ENCODE results near the gene C12orf42. TPM values are rescaled to one million over a fixed set of nuclear protein-coding genes. Genes with fewer than 3 reads are reported as not detected.

The C12orf42 gene
- total RNA-seq: 136 and 138 TPM in 2 replicates
- total RNA-seq (2013): 47.1 TPM
- 25.6 TPM in 2 replicates for polyA plus RNA-seq
- polyA minus RNA-seq: 32.7 and 48.4 TPM in 2 replicates

DNA sequence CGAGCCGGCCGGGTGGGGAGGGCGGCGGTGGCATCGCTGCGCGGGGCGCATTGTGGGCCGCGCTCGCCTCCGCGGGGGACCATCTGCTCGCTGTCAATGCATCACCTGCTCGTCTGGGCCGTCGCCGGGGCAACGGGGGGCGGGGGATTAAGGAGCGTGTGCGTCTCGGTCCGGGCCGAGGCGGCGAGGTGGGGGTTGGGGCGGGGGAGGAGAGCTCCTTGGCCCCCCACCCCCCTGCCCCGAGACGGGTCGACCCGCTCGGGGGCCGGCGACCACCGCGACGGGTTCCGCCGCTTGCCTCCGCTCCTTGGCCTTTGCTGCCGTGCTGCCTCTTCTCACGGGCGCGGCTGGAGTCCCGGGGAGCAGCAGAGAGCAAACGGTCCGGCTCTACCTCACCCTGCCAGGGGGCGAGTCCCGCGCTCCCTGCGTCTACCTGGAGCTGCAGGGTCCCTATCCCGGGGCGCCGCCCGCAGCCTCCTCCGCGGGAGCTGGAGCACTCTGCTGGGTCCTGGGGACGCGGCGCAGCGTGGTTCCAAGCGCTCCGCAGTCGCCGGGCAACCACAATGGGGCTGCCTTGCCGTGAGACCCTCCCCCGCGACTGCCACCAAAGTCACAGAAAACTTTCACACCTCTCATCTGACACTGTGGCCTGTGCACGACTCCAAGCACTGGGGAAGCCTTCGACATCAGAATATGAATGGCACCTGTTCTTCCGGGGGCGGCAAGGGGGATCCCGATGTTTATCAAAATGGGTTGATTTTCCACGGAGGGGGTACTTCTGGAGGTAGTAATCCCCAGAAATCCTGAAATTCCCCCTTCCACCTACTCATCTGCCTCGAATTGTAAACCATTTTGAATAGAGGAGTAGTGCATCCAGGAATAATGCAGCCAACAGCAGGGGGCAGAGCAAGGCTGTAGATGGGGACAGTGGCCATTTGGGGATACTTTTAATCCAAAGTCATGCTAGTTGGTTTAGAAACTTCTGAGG, at the start of gene C12orf42:
Gene C12orf42, minus strand, starts transcription at position 500 of the 988 bp plus-strand sequence. CDS start 17,542 bp downstream, outside the sequence.
- H3K4me1 ChIP-seq (ENCODE audit: control insufficient read depth in 2 of 2, insufficient read depth in 2 of 2, low read length in 2 of 2): peaks cover 16 to 18% of the 10 kb centered on the region in 2 donors
- intact Hi-C loops (cut with micrococcal nuclease): loop anchor here (1.0 to 5.0 kb wide), 7 partner anchors 9 to 547 kb away; no protein-coding TSS in a partner anchor
- no peaks in the 10 kb centered on the region for H3K36me3 ChIP-seq (replicated peaks in 1 of 2; ENCODE audit: control extremely low read depth in 1 of 2, control insufficient read depth in 1 of 2, extremely low read depth in 1 of 2, insufficient read depth in 2 of 2, low read length in 1 of 2)
- Mint-ChIP-seq H3K4me3 (peak within 1 kb of the TSS; percentile 83), H3K27ac (peak within 1 kb of the TSS; percentile 83), H3K4me1 (peaks cover 37% of the 10 kb centered on the region), H3K27me3 (peaks cover 8% of the 10 kb centered on the region), H3K9me3 (ENCODE audit: insufficient read depth) (peaks cover 3% of the 10 kb centered on the region)
- TF ChIP-seq EZH2 (IDR thresholded peaks at IDR 0.05; ENCODE audit: borderline replicate concordance, insufficient read depth, low read depth, low read length, poor library complexity, severe bottlenecking): no peak
- TF ChIP-seq, protein P1, sequence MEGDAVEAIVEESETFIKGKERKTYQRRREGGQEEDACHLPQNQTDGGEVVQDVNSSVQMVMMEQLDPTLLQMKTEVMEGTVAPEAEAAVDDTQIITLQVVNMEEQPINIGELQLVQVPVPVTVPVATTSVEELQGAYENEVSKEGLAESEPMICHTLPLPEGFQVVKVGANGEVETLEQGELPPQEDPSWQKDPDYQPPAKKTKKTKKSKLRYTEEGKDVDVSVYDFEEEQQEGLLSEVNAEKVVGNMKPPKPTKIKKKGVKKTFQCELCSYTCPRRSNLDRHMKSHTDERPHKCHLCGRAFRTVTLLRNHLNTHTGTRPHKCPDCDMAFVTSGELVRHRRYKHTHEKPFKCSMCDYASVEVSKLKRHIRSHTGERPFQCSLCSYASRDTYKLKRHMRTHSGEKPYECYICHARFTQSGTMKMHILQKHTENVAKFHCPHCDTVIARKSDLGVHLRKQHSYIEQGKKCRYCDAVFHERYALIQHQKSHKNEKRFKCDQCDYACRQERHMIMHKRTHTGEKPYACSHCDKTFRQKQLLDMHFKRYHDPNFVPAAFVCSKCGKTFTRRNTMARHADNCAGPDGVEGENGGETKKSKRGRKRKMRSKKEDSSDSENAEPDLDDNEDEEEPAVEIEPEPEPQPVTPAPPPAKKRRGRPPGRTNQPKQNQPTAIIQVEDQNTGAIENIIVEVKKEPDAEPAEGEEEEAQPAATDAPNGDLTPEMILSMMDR (IDR thresholded peaks at IDR 0.05): peak; percentile 66
- DNase-seq (peak; percentile 90), ATAC-seq (ENCODE audit: low read depth) (peak; percentile 89)
- ChIA-PET CTCF (interaction anchor here (0.7 to 7.1 kb wide), 14 partner anchors 12 to 612 kb away, joined by 3 to 85 read pairs (median 4); no protein-coding TSS in a partner anchor), POLR2A (interaction anchor here (1.3 to 3.0 kb wide), 2 partner anchors 55 to 578 kb away, joined by 3 to 33 read pairs; partner anchors contain the start of gene PAH)
- H3K4me2 ChIP-seq (replicated peaks; ENCODE audit: low read depth, low read length, poor library complexity, severe bottlenecking): peak within 1 kb of the TSS; percentile 98
- H3K9me3 ChIP-seq (ENCODE audit: control extremely low read depth in 1 of 3, control insufficient read depth in 2 of 3, insufficient read depth in 1 of 3, low read length in 2 of 3): peaks cover 0 to 3% (median 3%) of the 10 kb centered on the region in 3 donors
- no peaks in the 10 kb centered on the region for H4K20me1 ChIP-seq (ENCODE audit: control insufficient read depth, insufficient read depth, low read length, poor library complexity, severe bottlenecking)
- no peaks in the 10 kb centered on the region for H3K79me2 ChIP-seq (ENCODE audit: control insufficient read depth, insufficient read depth, low read length)
- H2AFZ ChIP-seq (ENCODE audit: insufficient read depth, low read depth, low read length, poor library complexity, severe bottlenecking): peak within 1 kb of the TSS; percentile 95
- WGBS (ENCODE audit: insufficient coverage): 2% methylated on average over 55 of the region's 77 CpGs
- H3K9ac ChIP-seq (ENCODE audit: low read length): peak within 1 kb of the TSS; percentile 78
- H3K27ac ChIP-seq (ENCODE audit: low read length in 2 of 2): peak within 1 kb of the TSS in 1 of 2 donors; percentile 76
- peak within 1 kb of the TSS in 4 of 5 experiments; percentile 46 to 77 (median 67) for H3K4me3 ChIP-seq (ENCODE audit: control extremely low read depth in 1 of 5, extremely low read depth in 1 of 5, insufficient read depth in 1 of 5, low read depth in 2 of 5, low read length in 4 of 5)
- H3K27me3 ChIP-seq (replicated peaks in 1 of 4; ENCODE audit: control extremely low read depth in 1 of 4, control insufficient read depth in 3 of 4, insufficient read depth in 4 of 4, low read length in 3 of 4): no peaks in the 10 kb centered on the region
